Measurements from ENCODE around the gene CCDC3.

GRCh38 chr10:12975266-12975665 lies 26.2 kb downstream of the CCDC3 start:
- TF ChIP-seq FOXK2 (IDR thresholded peaks at IDR 0.05), result no peak
- no peak for TF ChIP-seq HDGF (IDR thresholded peaks at IDR 0.05; ENCODE audit: borderline replicate concordance)
- TF ChIP-seq NFRKB (IDR thresholded peaks at IDR 0.05), result no peak
- no peak for TF ChIP-seq SP1 (IDR thresholded peaks at IDR 0.05)
- TF ChIP-seq CTBP1 (IDR thresholded peaks at IDR 0.05; ENCODE audit: borderline replicate concordance), result no peak
- TF ChIP-seq ARNT (IDR thresholded peaks at IDR 0.05), result no peak
- no peak for TF ChIP-seq TARDBP (IDR thresholded peaks at IDR 0.05)

Data from HEK293T (cell line).